Measurements from ENCODE around the gene NOL7. TPM values are rescaled to one million over a fixed set of nuclear protein-coding genes. Genes with fewer than 3 reads are reported as not detected.
A peak's percentile ranks its signal among the peaks of the same experiment; 100 is the strongest.

Gene NOL7
- total and polyA plus RNA-seq, 9 of the 15 experiments (the other 6 are each of a cell fraction or from before 2014, with no cell fraction given), result 19.4 to 235 (median 157) TPM

DNA sequence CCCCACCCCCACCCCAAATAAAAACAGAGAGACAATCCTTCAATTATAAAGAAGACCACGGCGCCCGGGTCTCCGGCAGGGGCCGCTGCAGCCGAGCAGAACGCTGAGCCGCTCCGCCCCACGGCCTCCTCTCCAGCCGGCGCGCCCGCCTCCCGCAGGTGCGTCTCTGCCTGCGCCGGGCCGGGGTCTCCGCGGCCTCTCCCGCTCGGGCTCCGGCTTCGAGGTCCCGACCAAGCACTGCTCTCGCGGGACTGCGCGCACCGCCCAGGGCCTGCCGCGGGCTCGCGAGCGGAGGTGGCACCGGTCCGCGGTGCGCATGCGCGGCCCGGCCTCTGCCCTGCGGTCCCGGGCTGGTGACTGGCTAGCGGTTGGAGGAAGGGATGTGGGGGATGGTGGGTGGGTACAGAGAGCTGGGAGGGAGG lies 41.0 kb upstream of the NOL7 start (continued):
- TF ChIP-seq YY1 (IDR thresholded peaks at IDR 0.05; ENCODE audit: borderline replicate concordance in 1 of 3, control insufficient read depth in 1 of 3, extremely low read depth in 1 of 3, insufficient read depth in 3 of 3, insufficient read length in 1 of 3, insufficient replicate concordance in 2 of 3, low read depth in 1 of 3, low read length in 2 of 3), result peak in 1 of 3 experiments; percentile 62
- no peak for TF ChIP-seq E2F3 (CRISPR knock-in tag; IDR thresholded peaks at IDR 0.05)
- TF ChIP-seq ZFPM2 (CRISPR knock-in tag; IDR thresholded peaks at IDR 0.05), result peak; percentile 89
- TF ChIP-seq FOXJ2 (tag; IDR thresholded peaks at IDR 0.05), result no peak
- TF ChIP-seq THRAP3 (IDR thresholded peaks at IDR 0.05; ENCODE audit: borderline replicate concordance), result no peak
- no peak for TF ChIP-seq PHF20 (IDR thresholded peaks at IDR 0.05; ENCODE audit: partially characterized antibody)
- TF ChIP-seq NCOR1 (IDR thresholded peaks at IDR 0.05), result no peak
- TF ChIP-seq ZKSCAN1 (IDR thresholded peaks at IDR 0.05; ENCODE audit: low read depth, low read length), result peak; percentile 74; the same call in 1 of the 2 replicates
- TF ChIP-seq SRSF7 (optimal IDR thresholded peaks at IDR 0.05; ENCODE audit: low read depth, low read length), result no peak
- TF ChIP-seq DNMT1 (IDR thresholded peaks at IDR 0.05), result no peak
- TF ChIP-seq, protein P1, sequence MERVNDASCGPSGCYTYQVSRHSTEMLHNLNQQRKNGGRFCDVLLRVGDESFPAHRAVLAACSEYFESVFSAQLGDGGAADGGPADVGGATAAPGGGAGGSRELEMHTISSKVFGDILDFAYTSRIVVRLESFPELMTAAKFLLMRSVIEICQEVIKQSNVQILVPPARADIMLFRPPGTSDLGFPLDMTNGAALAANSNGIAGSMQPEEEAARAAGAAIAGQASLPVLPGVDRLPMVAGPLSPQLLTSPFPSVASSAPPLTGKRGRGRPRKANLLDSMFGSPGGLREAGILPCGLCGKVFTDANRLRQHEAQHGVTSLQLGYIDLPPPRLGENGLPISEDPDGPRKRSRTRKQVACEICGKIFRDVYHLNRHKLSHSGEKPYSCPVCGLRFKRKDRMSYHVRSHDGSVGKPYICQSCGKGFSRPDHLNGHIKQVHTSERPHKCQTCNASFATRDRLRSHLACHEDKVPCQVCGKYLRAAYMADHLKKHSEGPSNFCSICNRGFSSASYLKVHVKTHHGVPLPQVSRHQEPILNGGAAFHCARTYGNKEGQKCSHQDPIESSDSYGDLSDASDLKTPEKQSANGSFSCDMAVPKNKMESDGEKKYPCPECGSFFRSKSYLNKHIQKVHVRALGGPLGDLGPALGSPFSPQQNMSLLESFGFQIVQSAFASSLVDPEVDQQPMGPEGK (CRISPR knock-in tag; IDR thresholded peaks at IDR 0.05; ENCODE audit: borderline replicate concordance), result no peak
- no peak for TF ChIP-seq SMAD4 (CRISPR knock-in tag; conservative IDR thresholded peaks at IDR 0.05)
- no peak for TF ChIP-seq SNRNP70 (optimal IDR thresholded peaks at IDR 0.05; ENCODE audit: low read depth, low read length)
- TF ChIP-seq SAP30 (IDR thresholded peaks at IDR 0.05; ENCODE audit: borderline replicate concordance, insufficient read depth, low read depth, low read length, poor library complexity, severe bottlenecking), result no peak
- TF ChIP-seq RUNX1 (IDR thresholded peaks at IDR 0.05; ENCODE audit: low read depth), result no peak
- TF ChIP-seq SREBF2 (CRISPR knock-in tag; IDR thresholded peaks at IDR 0.05), result no peak
- TF ChIP-seq HNRNPUL1 (IDR thresholded peaks at IDR 0.05; ENCODE audit: low read length), result no peak
- TF ChIP-seq IFI16 (CRISPR knock-in tag; IDR thresholded peaks at IDR 0.05), result no peak
- no peak for TF ChIP-seq KLF1 (tag; IDR thresholded peaks at IDR 0.05)
- TF ChIP-seq TBP (optimal IDR thresholded peaks at IDR 0.05; ENCODE audit: low read depth, low read length), result peak; percentile 59
- TF ChIP-seq, protein P2, sequence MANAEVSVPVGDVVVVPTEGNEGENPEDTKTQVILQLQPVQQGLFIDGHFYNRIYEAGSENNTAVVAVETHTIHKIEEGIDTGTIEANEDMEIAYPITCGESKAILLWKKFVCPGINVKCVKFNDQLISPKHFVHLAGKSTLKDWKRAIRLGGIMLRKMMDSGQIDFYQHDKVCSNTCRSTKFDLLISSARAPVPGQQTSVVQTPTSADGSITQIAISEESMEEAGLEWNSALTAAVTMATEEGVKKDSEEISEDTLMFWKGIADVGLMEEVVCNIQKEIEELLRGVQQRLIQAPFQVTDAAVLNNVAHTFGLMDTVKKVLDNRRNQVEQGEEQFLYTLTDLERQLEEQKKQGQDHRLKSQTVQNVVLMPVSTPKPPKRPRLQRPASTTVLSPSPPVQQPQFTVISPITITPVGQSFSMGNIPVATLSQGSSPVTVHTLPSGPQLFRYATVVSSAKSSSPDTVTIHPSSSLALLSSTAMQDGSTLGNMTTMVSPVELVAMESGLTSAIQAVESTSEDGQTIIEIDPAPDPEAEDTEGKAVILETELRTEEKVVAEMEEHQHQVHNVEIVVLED (CRISPR knock-in tag; IDR thresholded peaks at IDR 0.05), result no peak
- no peak for TF ChIP-seq NFE2L1 (tag; IDR thresholded peaks at IDR 0.05; ENCODE audit: borderline replicate concordance, low read depth)
- no peak for TF ChIP-seq POLR2AphosphoS5 (IDR thresholded peaks at IDR 0.05; ENCODE audit: control insufficient read depth, insufficient read depth, low read depth, low read length)
- TF ChIP-seq, protein P3, sequence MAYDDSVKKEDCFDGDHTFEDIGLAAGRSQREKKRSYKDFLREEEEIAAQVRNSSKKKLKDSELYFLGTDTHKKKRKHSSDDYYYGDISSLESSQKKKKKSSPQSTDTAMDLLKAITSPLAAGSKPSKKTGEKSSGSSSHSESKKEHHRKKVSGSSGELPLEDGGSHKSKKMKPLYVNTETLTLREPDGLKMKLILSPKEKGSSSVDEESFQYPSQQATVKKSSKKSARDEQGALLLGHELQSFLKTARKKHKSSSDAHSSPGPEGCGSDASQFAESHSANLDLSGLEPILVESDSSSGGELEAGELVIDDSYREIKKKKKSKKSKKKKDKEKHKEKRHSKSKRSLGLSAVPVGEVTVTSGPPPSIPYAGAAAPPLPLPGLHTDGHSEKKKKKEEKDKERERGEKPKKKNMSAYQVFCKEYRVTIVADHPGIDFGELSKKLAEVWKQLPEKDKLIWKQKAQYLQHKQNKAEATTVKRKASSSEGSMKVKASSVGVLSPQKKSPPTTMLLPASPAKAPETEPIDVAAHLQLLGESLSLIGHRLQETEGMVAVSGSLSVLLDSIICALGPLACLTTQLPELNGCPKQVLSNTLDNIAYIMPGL (CRISPR knock-in tag; IDR thresholded peaks at IDR 0.05), result no peak
